DOHH2 (cell line): ENCODE results near the gene UVSSA.

ENCODE experiments used
- H3F3A ChIP-seq: fragments of 200-600 bp; sonication (generic), shearing (Covaris generic); 2 replicates; pipeline ENCODE4 v1.6.0; 2016; ENCODE audit warnings: antibody characterized with exemption, mild to moderate bottlenecking; ENCODE audit not compliant: control insufficient read depth, insufficient read depth
- H3K27ac ChIP-seq: fragments of 200-600 bp; sonication (generic); 2 replicates; pipeline ENCODE4 v1.5.1; 2014; ENCODE audit warnings: low read depth, mild to moderate bottlenecking, low read length, moderate library complexity
- H3K27me3 ChIP-seq: fragments of 200-600 bp; sonication (generic); 2 replicates; pipeline ENCODE4 v1.6.1; 2014; ENCODE audit warnings: mild to moderate bottlenecking, low read length, mixed read lengths; ENCODE audit not compliant: control insufficient read depth
- H3K36me3 ChIP-seq: fragments of 200-600 bp; sonication (generic); 2 replicates; pipeline ENCODE4 v1.6.1; 2014; ENCODE audit warnings: mild to moderate bottlenecking, low read length, moderate library complexity, mixed read lengths; ENCODE audit not compliant: control insufficient read depth
- H3K4me1 ChIP-seq: fragments of 200-600 bp; sonication (generic); 2 replicates; pipeline ENCODE4 v1.6.1; 2014; ENCODE audit warnings: mild to moderate bottlenecking, low read length, mixed read lengths; ENCODE audit not compliant: control insufficient read depth
- H3K4me2 ChIP-seq: fragments of 200-600 bp; sonication (generic); 2 replicates; pipeline ENCODE4 v1.6.0; 2014; ENCODE audit warnings: mild to moderate bottlenecking, low read length, moderate library complexity
- H3K4me3 ChIP-seq: fragments of 200-600 bp; sonication (generic); 2 replicates; pipeline ENCODE4 v1.5.1; 2014; ENCODE audit warnings: mild to moderate bottlenecking, low read length, mixed read lengths
- H3K79me2 ChIP-seq: fragments of 200-600 bp; sonication (generic); 2 replicates; pipeline ENCODE4 v1.6.1; 2014; ENCODE audit warnings: mild to moderate bottlenecking, low read length, mixed read lengths; ENCODE audit not compliant: control insufficient read depth
- H3K9me2 ChIP-seq: fragments of 200-600 bp; sonication (generic); replicated peaks from 2 replicates; pipeline ENCODE4 v1.6.1; 2014; ENCODE audit warnings: mild to moderate bottlenecking, low read length, mixed read lengths; ENCODE audit not compliant: control insufficient read depth
- H3K9me3 ChIP-seq: fragments of 200-600 bp; sonication (generic); 2 replicates; pipeline ENCODE4 v1.6.1; 2014; ENCODE audit warnings: antibody characterized with exemption, low read length, mixed read lengths; ENCODE audit not compliant: control insufficient read depth, insufficient read depth
- H4K20me1 ChIP-seq: fragments of 200-600 bp; sonication (generic); 2 replicates; pipeline ENCODE4 v1.6.0; 2014; ENCODE audit warnings: low read depth, mild to moderate bottlenecking, antibody characterized with exemption, low read length, moderate library complexity; ENCODE audit not compliant: control insufficient read depth, insufficient read depth
- EZH2phosphoT487 ChIP-seq: fragments of 200-600 bp; sonication (generic); IDR thresholded peaks from 2 replicates; pipeline ENCODE4 v1.6.1; 2017; ENCODE audit warnings: borderline replicate concordance, mild to moderate bottlenecking, antibody characterized with exemption, low read length, moderate library complexity, mixed read lengths
- TF ChIP-seq, protein P1 (sequence below): fragments of 200-600 bp; sonication (generic); IDR thresholded peaks from one replicate; pipeline ENCODE4 v1.5.1; 2014; ENCODE audit warnings: antibody characterized with exemption, mild to moderate bottlenecking, low read depth, low read length; ENCODE audit not compliant: poor library complexity, severe bottlenecking

UVSSA gene

DNA sequence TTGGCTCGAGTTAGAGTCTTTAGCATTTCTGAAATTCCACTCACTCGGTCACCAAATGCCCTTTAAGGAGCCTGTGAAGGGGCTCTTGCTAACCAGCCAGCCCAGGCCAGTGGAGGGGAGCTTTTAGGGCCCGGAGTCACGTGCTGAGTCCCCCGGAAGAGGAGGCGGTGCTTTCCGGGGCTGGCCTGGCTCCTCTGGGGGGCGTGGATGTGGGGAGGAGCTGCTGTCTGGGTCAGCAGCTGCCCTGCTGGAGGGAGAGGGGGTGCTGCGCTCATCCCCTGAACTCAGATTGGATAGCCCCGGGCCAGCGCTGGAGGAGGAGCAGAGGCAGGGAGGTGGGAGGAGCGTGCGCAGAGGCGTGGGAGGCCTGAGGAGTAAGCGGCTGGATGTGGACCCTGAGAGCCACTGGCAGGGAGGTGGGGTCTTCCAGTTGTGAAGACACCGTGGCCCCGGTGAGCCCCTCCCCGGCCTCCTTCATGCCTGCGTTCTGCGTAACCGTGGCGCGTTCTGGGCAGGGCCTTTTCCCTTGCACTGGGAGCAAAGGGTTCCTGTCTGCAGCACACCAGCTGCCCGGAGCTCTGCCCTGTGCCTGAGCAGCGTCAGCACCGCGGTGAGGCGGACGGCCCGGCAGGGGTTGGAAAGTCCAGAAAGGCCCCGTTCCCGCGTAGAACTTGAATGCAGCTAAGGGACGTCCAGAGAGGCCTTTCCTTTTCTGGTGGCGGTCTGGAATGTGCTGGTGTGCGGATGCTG lies 37.6 kb upstream of the UVSSA start:
- Histone ChIP-seq H3K36me3 (peaks cover 34% of the 10 kb centered on the region), H3K9me2 (no peaks in the 10 kb centered on the region), H3K4me1 (peaks cover 5% of the 10 kb centered on the region; the same call in 1 of the 2 replicates), H3K4me3 (no peak overlapping the region), H3K4me2 (no peak overlapping the region), H3K27me3 (no peaks in the 10 kb centered on the region), H3F3A (no peaks in the 10 kb centered on the region; the same call in 1 of the 2 replicates), H3K27ac (no peak overlapping the region), H4K20me1 (peaks cover 18% of the 10 kb centered on the region), H3K79me2 (peaks cover 82% of the 10 kb centered on the region), H3K9me3 (no peaks in the 10 kb centered on the region)
- no peak for TF ChIP-seq EZH2phosphoT487
- TF ChIP-seq, protein P1, sequence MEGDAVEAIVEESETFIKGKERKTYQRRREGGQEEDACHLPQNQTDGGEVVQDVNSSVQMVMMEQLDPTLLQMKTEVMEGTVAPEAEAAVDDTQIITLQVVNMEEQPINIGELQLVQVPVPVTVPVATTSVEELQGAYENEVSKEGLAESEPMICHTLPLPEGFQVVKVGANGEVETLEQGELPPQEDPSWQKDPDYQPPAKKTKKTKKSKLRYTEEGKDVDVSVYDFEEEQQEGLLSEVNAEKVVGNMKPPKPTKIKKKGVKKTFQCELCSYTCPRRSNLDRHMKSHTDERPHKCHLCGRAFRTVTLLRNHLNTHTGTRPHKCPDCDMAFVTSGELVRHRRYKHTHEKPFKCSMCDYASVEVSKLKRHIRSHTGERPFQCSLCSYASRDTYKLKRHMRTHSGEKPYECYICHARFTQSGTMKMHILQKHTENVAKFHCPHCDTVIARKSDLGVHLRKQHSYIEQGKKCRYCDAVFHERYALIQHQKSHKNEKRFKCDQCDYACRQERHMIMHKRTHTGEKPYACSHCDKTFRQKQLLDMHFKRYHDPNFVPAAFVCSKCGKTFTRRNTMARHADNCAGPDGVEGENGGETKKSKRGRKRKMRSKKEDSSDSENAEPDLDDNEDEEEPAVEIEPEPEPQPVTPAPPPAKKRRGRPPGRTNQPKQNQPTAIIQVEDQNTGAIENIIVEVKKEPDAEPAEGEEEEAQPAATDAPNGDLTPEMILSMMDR: no peak

DNA sequence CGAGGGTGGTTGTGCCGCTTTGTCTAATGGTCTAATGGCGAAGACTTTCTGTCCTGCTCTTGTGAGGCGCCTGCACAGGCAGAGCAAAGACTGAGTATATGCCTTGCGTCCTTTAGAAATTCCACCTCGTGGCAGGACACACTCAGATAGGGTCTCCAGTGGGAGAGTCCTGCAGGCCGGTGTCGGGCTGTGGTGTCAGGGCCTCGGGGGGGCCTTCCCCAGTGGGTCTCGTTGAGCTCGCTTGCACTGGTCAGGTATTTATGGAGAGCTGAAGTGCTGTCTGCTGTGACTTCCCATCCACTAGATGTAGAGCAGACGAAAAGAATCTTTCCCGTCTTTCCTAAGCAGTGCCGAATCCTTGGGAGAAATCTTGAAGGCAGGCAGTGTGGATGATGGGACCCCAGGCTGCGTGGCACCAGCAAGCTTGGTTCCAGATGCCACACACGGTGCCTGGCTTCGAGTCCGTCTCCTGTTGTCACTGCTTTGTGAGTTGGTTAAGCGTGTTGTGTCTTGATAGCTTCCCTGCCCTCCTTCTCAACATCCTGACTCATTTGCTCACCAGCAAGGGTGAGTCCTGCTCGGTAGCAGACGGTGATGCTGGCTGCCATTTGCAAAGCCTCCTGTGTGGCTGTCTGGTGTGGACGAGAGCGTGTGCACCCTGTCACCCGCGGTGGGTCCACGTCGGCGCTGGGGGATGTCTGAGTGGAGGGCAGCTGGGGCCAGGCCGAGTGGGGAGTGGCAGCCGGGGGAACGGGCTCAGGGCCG lies 36.8 kb upstream of the UVSSA start:
- Histone ChIP-seq H4K20me1 (peaks cover 15% of the 10 kb centered on the region), H3K27ac (no peak overlapping the region), H3K27me3 (no peaks in the 10 kb centered on the region), H3F3A (no peaks in the 10 kb centered on the region), H3K36me3 (peaks cover 39% of the 10 kb centered on the region), H3K4me2 (no peak overlapping the region), H3K79me2 (peaks cover 74% of the 10 kb centered on the region), H3K4me1 (peaks cover 5% of the 10 kb centered on the region; the same call in 1 of the 2 replicates), H3K9me3 (no peaks in the 10 kb centered on the region), H3K9me2 (no peaks in the 10 kb centered on the region), H3K4me3 (no peak overlapping the region)
- TF ChIP-seq EZH2phosphoT487: no peak
- TF ChIP-seq, protein P1: no peak

DNA sequence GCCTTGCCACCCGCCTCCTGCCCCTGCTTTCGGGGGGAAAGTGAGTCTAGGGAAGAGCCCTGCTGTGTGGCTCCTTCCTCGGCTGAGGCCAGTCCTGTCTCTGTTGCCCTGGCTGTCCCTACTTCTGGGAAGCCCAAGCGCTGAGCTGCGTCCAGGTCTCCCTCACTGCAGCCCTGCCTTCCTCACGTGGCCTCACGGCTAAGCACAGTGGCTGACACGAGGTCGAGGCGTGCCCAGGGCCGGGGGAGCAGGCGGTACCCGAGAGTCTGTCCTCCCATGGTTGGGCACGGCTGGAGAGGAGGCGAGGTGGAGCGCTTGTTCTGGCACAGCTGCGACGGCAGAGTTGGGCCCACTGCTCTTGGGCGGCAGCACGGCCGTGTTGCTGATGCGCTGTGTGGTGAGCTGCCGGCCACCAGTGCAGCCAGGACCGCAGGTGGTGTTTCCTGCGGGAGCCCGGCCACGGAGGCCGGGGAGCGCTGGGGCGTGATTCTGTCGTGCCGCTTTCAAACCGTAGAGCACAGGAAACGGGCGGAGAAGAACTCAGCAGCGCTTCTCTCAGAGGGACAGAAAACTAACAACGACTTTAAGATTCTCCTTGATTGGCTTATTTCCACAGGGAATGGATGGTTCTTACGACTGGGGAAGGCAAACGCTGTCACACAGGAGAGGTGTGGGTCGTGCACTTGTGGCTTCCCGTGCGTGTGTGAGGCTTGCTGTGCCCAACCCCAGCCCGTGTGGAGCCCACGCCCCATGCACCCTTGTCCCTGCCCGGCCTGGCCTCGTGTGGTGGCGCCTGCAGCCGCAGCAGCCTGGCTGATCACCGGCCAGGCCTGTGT lies 36.0 kb upstream of the UVSSA start:
- Histone ChIP-seq H3K79me2 (peaks cover 66% of the 10 kb centered on the region), H4K20me1 (peaks cover 12% of the 10 kb centered on the region; the same call in 1 of the 2 replicates)

More for the DNA sequence above, 36.0 kb upstream of the UVSSA start:
- peaks cover 38% of the 10 kb centered on the region for H3K36me3 ChIP-seq
- no peak overlapping the region for H3K4me3 ChIP-seq
- H3F3A ChIP-seq: no peaks in the 10 kb centered on the region
- H3K27ac ChIP-seq: no peak overlapping the region
- no peaks in the 10 kb centered on the region for H3K9me3 ChIP-seq
- no peaks in the 10 kb centered on the region for H3K27me3 ChIP-seq
- H3K9me2 ChIP-seq: no peaks in the 10 kb centered on the region
- peaks cover 5% of the 10 kb centered on the region; the same call in 1 of the 2 replicates for H3K4me1 ChIP-seq
- H3K4me2 ChIP-seq: no peak overlapping the region
- TF ChIP-seq, protein P1: no peak
- TF ChIP-seq EZH2phosphoT487: no peak
